ENCODE measurements around the gene ARL11.

DNA sequence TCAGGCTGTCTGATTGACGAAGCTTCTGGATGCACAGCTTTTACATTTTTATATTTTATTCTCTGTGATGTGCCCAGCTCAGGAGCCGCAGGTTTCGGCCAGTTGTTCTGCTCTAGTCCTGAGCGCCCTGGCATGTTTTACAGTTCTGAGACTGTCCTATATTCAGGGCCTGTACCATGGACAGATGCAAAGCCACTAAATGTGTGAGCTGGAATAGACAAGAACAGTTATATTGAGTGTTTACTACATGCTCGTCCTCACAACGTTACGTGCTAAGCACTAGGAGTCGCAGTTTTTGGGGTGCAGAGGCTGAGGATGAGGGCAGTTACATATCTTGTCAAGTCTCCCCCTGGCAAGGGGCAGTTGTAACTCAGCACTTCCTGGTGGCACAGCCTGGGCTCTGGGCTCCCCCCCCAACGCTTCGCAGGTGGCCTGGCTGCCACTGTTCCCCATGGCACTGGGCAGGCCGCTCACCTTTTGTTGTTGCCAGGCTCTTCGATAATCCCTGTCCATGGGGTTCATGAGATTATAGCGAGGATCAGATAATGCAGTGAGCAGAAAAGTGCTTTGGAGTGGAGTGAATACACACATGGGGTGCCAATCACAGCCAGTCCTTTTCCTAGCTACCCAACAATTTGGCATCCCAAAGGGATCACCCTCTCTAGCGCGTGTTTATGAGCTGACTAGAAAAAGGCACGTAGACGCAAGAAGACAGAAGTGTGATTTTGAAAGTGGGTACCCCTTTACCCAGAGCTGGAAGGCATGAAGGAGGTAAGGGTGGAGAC is 23.5 kb downstream of the ARL11 start:
- TF ChIP-seq, protein P1, sequence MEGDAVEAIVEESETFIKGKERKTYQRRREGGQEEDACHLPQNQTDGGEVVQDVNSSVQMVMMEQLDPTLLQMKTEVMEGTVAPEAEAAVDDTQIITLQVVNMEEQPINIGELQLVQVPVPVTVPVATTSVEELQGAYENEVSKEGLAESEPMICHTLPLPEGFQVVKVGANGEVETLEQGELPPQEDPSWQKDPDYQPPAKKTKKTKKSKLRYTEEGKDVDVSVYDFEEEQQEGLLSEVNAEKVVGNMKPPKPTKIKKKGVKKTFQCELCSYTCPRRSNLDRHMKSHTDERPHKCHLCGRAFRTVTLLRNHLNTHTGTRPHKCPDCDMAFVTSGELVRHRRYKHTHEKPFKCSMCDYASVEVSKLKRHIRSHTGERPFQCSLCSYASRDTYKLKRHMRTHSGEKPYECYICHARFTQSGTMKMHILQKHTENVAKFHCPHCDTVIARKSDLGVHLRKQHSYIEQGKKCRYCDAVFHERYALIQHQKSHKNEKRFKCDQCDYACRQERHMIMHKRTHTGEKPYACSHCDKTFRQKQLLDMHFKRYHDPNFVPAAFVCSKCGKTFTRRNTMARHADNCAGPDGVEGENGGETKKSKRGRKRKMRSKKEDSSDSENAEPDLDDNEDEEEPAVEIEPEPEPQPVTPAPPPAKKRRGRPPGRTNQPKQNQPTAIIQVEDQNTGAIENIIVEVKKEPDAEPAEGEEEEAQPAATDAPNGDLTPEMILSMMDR (IDR thresholded peaks at IDR 0.05) = no peak
- TF ChIP-seq POLR2AphosphoS5 (IDR thresholded peaks at IDR 0.05) (no peak), POLR2A (IDR thresholded peaks at IDR 0.05) (no peak)
